CD4-positive, alpha-beta memory T cell (primary cell): ENCODE measurements around the gene SMAP1. TPM values are rescaled to one million over a fixed set of nuclear protein-coding genes. Genes with fewer than 3 reads are reported as not detected.

ENCODE experiments used
- CTCF ChIA-PET: fragments of 350-600 bp; sonication (Branson Sonifier 250); formaldehyde crosslinking; loops from one replicate; lab custom pipeline; 2021; ENCODE audit warnings: inconsistent platforms; ENCODE audit not compliant: partially characterized antibody; lab: Charles Lee
- POLR2A ChIA-PET: fragments of 350-600 bp; sonication (Branson Sonifier 250); formaldehyde crosslinking; loops from one replicate; lab custom pipeline; 2021; ENCODE audit not compliant: partially characterized antibody; lab: Charles Lee
- DNase-seq, 5 donors: peaks; one replicate each; pipeline versions ENCODE4 v3.0.0 to v3.0.0-alpha.2; 2020 to 2022; ENCODE audit warnings: mixed read lengths in 1 of 5
- H3K27ac ChIP-seq: one replicate; pipeline ENCODE4 v1.7.0; 2013; ENCODE audit warnings: low read depth, low read length
- H3K27me3 ChIP-seq: 2 replicates; pipeline ENCODE4 v1.7.0; 2013; ENCODE audit warnings: mild to moderate bottlenecking, low read length, moderate library complexity; ENCODE audit not compliant: insufficient read depth
- H3K36me3 ChIP-seq: 2 replicates; pipeline ENCODE4 v1.7.0; 2013; ENCODE audit warnings: mild to moderate bottlenecking, low read length, moderate library complexity; ENCODE audit not compliant: insufficient read depth
- H3K4me1 ChIP-seq: 2 replicates; pipeline ENCODE4 v1.7.0; 2013; ENCODE audit warnings: mild to moderate bottlenecking, low read length, moderate library complexity; ENCODE audit not compliant: insufficient read depth
- H3K4me3 ChIP-seq, 2 donors: one replicate each; pipeline ENCODE4 v1.7.0; 2013; ENCODE audit warnings: low read length in 2 of 2, mild to moderate bottlenecking in 1 of 2
- H3K9me3 ChIP-seq, 2 donors: one replicate each; pipeline ENCODE4 v1.7.0; 2013; ENCODE audit warnings: low read length in 2 of 2, control low read depth in 1 of 2; ENCODE audit not compliant: control insufficient read depth in 1 of 2
- H3K27ac Mint-ChIP-seq, 7 donors: one replicate each; pipeline ENCODE4 v1.8.0; 2020 to 2021; ENCODE audit warnings: mixed read lengths in 7 of 7, mild to moderate bottlenecking in 6 of 7, inconsistent platforms in 3 of 7, moderate library complexity in 3 of 7
- H3K27me3 Mint-ChIP-seq, 2 donors: one replicate each; pipeline ENCODE4 v1.8.0; 2020 to 2021; ENCODE audit warnings: mixed read lengths in 2 of 2
- H3K36me3 Mint-ChIP-seq, 2 donors: one replicate each; pipeline ENCODE4 v1.8.0; 2020 to 2021; ENCODE audit warnings: mixed read lengths in 2 of 2, inconsistent platforms in 1 of 2, mild to moderate bottlenecking in 1 of 2
- H3K4me1 Mint-ChIP-seq, 4 donors: one replicate each; pipeline ENCODE4 v1.8.0; 2020 to 2021; ENCODE audit warnings: mixed read lengths in 4 of 4, mild to moderate bottlenecking in 1 of 4
- H3K4me3 Mint-ChIP-seq, 8 donors: one replicate each; pipeline ENCODE4 v1.8.0; 2020 to 2021; ENCODE audit warnings: mixed read lengths in 8 of 8, mild to moderate bottlenecking in 7 of 8, moderate library complexity in 6 of 8, inconsistent platforms in 3 of 8
- H3K9me3 Mint-ChIP-seq, 8 donors: one replicate each; pipeline ENCODE4 v1.8.0; 2020 to 2021; ENCODE audit warnings: mixed read lengths in 8 of 8, mild to moderate bottlenecking in 5 of 8, inconsistent platforms in 3 of 8, moderate library complexity in 1 of 8
- intact Hi-C: fragments of 100-400 bp; cut with micrococcal nuclease; formaldehyde crosslinking; loops from one replicate; pipeline ENCODE4 v1.15.1; 2023
- polyA plus RNA-seq, 2 donors: library from polyadenylated mRNA; unstranded; fragments of 300-500 nt; fragmentation: Illumina TruSeq; gene quantifications; one replicate each; pipeline ENCODE4 v1.2.3, GENCODE V29; 2021
- total RNA-seq, 2 experiments: library from RNA; stranded (reverse); gene quantifications; one replicate each; pipeline ENCODE4 v1.2.3, GENCODE V29; 2021

SMAP1 gene
- total and polyA plus RNA-seq, 4 experiments from 2014 or later: 25.5 to 38.4 (median 28.3) TPM

GRCh38 chr6:70852667-70853246 is 185.1 kb downstream of the SMAP1 start:
- peaks cover 2% of the 10 kb centered on the region for H3K36me3 ChIP-seq
- CTCF ChIA-PET: no interaction called here
- no peak overlapping the region for H3K27ac ChIP-seq

GRCh38 chr6:70857387-70858077 is 189.8 kb downstream of the SMAP1 start:
- H3K9me3 Mint-ChIP-seq: no peaks in the 10 kb centered on the region
- no peak overlapping the region for H3K4me3 Mint-ChIP-seq
- intact Hi-C loops: no loop called here
- DNase-seq: no peak
- Histone ChIP-seq H3K4me1 (no peaks in the 10 kb centered on the region), H3K4me3 (no peak overlapping the region), H3K27ac (no peak overlapping the region), H3K9me3 (no peaks in the 10 kb centered on the region), H3K36me3 (peaks cover 5% of the 10 kb centered on the region), H3K27me3 (no peaks in the 10 kb centered on the region)
- CTCF ChIA-PET: no interaction called here
- POLR2A ChIA-PET: interaction anchor here (0.6 kb wide), 1 partner anchor 160 kb away, joined by 3 read pairs; no protein-coding TSS in a partner anchor
- no peak overlapping the region for H3K27ac Mint-ChIP-seq
- no peaks in the 10 kb centered on the region for H3K27me3 Mint-ChIP-seq
- H3K4me1 Mint-ChIP-seq: peaks cover 0 to 3% (median 0%) of the 10 kb centered on the region in 4 donors
- peaks cover 52 to 63% of the 10 kb centered on the region in 2 donors for H3K36me3 Mint-ChIP-seq

More at GRCh38 chr6:70852667-70853246, 185.1 kb downstream of the SMAP1 start:
- no peaks in the 10 kb centered on the region for H3K4me1 ChIP-seq
- no peaks in the 10 kb centered on the region for H3K9me3 Mint-ChIP-seq
- DNase-seq: no peak
- no peak overlapping the region for H3K27ac Mint-ChIP-seq
- no peaks in the 10 kb centered on the region for H3K9me3 ChIP-seq
- no peak overlapping the region for H3K4me3 ChIP-seq
- H3K4me1 Mint-ChIP-seq: peaks cover 0 to 7% (median 3%) of the 10 kb centered on the region in 4 donors
- POLR2A ChIA-PET: no interaction called here
- no peaks in the 10 kb centered on the region for H3K27me3 Mint-ChIP-seq
- H3K27me3 ChIP-seq: no peaks in the 10 kb centered on the region
- intact Hi-C loops: no loop called here
- H3K36me3 Mint-ChIP-seq: peaks cover 27 to 30% of the 10 kb centered on the region in 2 donors
- H3K4me3 Mint-ChIP-seq: no peak overlapping the region

GRCh38 chr6:70860045-70860444 is 192.4 kb downstream of the SMAP1 start:
- Mint-ChIP-seq H3K4me1 (peaks cover 0 to 5% (median 3%) of the 10 kb centered on the region in 4 donors), H3K27ac (peak overlapping the region in 1 of 7 donors; percentile 3), H3K36me3 (peaks cover 36 to 44% of the 10 kb centered on the region in 2 donors), H3K9me3 (no peaks in the 10 kb centered on the region), H3K4me3 (no peak overlapping the region), H3K27me3 (no peaks in the 10 kb centered on the region)
- Histone ChIP-seq H3K4me3 (no peak overlapping the region), H3K36me3 (peaks cover 5% of the 10 kb centered on the region), H3K9me3 (no peaks in the 10 kb centered on the region), H3K4me1 (no peaks in the 10 kb centered on the region), H3K27me3 (no peaks in the 10 kb centered on the region), H3K27ac (no peak overlapping the region)
- ChIA-PET POLR2A (no interaction called here), CTCF (interaction anchor here (2.0 kb wide), 1 partner anchor 24 kb away, joined by 4 read pairs; no protein-coding TSS in a partner anchor)
- intact Hi-C loops: no loop called here
- DNase-seq: no peak

GRCh38 chr6:70860920-70861319 is 193.2 kb downstream of the SMAP1 start:
- Mint-ChIP-seq H3K9me3 (peaks cover 0 to 1% (median 0%) of the 10 kb centered on the region in 8 donors), H3K27me3 (no peaks in the 10 kb centered on the region), H3K27ac (no peak overlapping the region), H3K36me3 (peaks cover 32 to 36% of the 10 kb centered on the region in 2 donors), H3K4me3 (no peak overlapping the region), H3K4me1 (peaks cover 0 to 5% (median 3%) of the 10 kb centered on the region in 4 donors)
- H3K27me3 ChIP-seq: no peaks in the 10 kb centered on the region
- no peaks in the 10 kb centered on the region for H3K9me3 ChIP-seq
- ChIA-PET CTCF (interaction anchor here (2.0 kb wide), 1 partner anchor 21 kb away, joined by 4 read pairs; no protein-coding TSS in a partner anchor), POLR2A (no interaction called here)
- no peak for DNase-seq
- no peak overlapping the region for H3K4me3 ChIP-seq
- H3K27ac ChIP-seq: no peak overlapping the region
- peaks cover 5% of the 10 kb centered on the region for H3K36me3 ChIP-seq
- intact Hi-C loops: no loop called here
- H3K4me1 ChIP-seq: no peaks in the 10 kb centered on the region

- no peak for DNase-seq
- Histone ChIP-seq H3K4me1 (no peaks in the 10 kb centered on the region), H3K27ac (no peak overlapping the region), H3K36me3 (no peaks in the 10 kb centered on the region), H3K4me3 (no peak overlapping the region), H3K27me3 (no peaks in the 10 kb centered on the region), H3K9me3 (no peaks in the 10 kb centered on the region)
- no peaks in the 10 kb centered on the region for H3K27me3 Mint-ChIP-seq
- no peak overlapping the region for H3K4me3 Mint-ChIP-seq
- H3K4me1 Mint-ChIP-seq: peaks cover 0 to 5% (median 3%) of the 10 kb centered on the region in 4 donors
- ChIA-PET POLR2A (interaction anchor here (0.6 kb wide), 1 partner anchor 162 kb away, joined by 3 read pairs; no protein-coding TSS in a partner anchor), CTCF (interaction anchor here (0.6 to 1.5 kb wide), 2 partner anchors 12 to 21 kb away, joined by 3 to 5 read pairs; no protein-coding TSS in a partner anchor)
- H3K36me3 Mint-ChIP-seq: peaks cover 30 to 32% of the 10 kb centered on the region in 2 donors
- peak overlapping the region in 1 of 7 donors; percentile 37 for H3K27ac Mint-ChIP-seq
- peaks cover 0 to 8% (median 3%) of the 10 kb centered on the region in 8 donors for H3K9me3 Mint-ChIP-seq
- intact Hi-C loops: no loop called here
Measured at GRCh38 chr6:70863343-70863742, 195.7 kb downstream of the SMAP1 start.

- Histone ChIP-seq H3K36me3 (no peaks in the 10 kb centered on the region), H3K4me3 (no peak overlapping the region), H3K4me1 (no peaks in the 10 kb centered on the region), H3K9me3 (no peaks in the 10 kb centered on the region), H3K27me3 (no peaks in the 10 kb centered on the region), H3K27ac (no peak overlapping the region)
- intact Hi-C loops: no loop called here
- Mint-ChIP-seq H3K4me1 (peaks cover 0 to 5% (median 3%) of the 10 kb centered on the region in 4 donors), H3K9me3 (peaks cover 0 to 8% (median 3%) of the 10 kb centered on the region in 8 donors), H3K4me3 (no peak overlapping the region), H3K27ac (peak overlapping the region in 4 of 7 donors; percentile 21 to 62 (median 27)), H3K27me3 (no peaks in the 10 kb centered on the region), H3K36me3 (peaks cover 23 to 27% of the 10 kb centered on the region in 2 donors)
- ChIA-PET POLR2A (no interaction called here), CTCF (interaction anchor here (0.6 to 2.8 kb wide), 3 partner anchors 16 to 348 kb away, joined by 3 to 13 read pairs (median 3); no protein-coding TSS in a partner anchor)
- DNase-seq: no peak
Measured at GRCh38 chr6:70864401-70864800, 196.7 kb downstream of the SMAP1 start.

GRCh38 chr6:70872469-70872868 is 204.8 kb downstream of the SMAP1 start:
- H3K27me3 ChIP-seq: no peaks in the 10 kb centered on the region
- Mint-ChIP-seq H3K9me3 (peaks cover 0 to 33% (median 24%) of the 10 kb centered on the region in 8 donors), H3K36me3 (peaks cover 4 to 5% of the 10 kb centered on the region in 2 donors), H3K4me1 (no peaks in the 10 kb centered on the region), H3K27ac (no peak overlapping the region), H3K4me3 (no peak overlapping the region), H3K27me3 (peaks cover 2 to 7% of the 10 kb centered on the region in 2 donors)
- H3K4me3 ChIP-seq: no peak overlapping the region
- no peaks in the 10 kb centered on the region for H3K9me3 ChIP-seq
- intact Hi-C loops: no loop called here
- POLR2A ChIA-PET: no interaction called here
- no peaks in the 10 kb centered on the region for H3K36me3 ChIP-seq
- H3K27ac ChIP-seq: no peak overlapping the region
- no peak for DNase-seq
- no peaks in the 10 kb centered on the region for H3K4me1 ChIP-seq
- CTCF ChIA-PET: interaction anchor here (1.1 kb wide), 1 partner anchor 20 kb away, joined by 3 read pairs; no protein-coding TSS in a partner anchor
